Neural progenitor cell (in vitro differentiated cells): ENCODE results near the gene TIPRL.
"Not testable (repeated sequence)": the region's sequence is repeated elsewhere in the genome, so short reads cannot be mapped to it uniquely, and the experiment has no call there.

ENCODE experiments used
- CTCF ChIP-seq: fragments of 200-600 bp; sonication (generic); IDR thresholded peaks from 2 replicates; pipeline ENCODE4 v1.5.1; 2017; ENCODE audit warnings: antibody characterized with exemption, mild to moderate bottlenecking
- EZH2 ChIP-seq: fragments of 200-600 bp; sonication (generic); IDR thresholded peaks from 2 replicates; pipeline ENCODE4 v1.6.1; 2017; ENCODE audit warnings: antibody characterized with exemption, mild to moderate bottlenecking, moderate library complexity
- EZH2phosphoT487 ChIP-seq: fragments of 200-600 bp; sonication (generic); IDR thresholded peaks from 2 replicates; pipeline ENCODE4 v1.6.1; 2017; ENCODE audit warnings: antibody characterized with exemption

DNA sequence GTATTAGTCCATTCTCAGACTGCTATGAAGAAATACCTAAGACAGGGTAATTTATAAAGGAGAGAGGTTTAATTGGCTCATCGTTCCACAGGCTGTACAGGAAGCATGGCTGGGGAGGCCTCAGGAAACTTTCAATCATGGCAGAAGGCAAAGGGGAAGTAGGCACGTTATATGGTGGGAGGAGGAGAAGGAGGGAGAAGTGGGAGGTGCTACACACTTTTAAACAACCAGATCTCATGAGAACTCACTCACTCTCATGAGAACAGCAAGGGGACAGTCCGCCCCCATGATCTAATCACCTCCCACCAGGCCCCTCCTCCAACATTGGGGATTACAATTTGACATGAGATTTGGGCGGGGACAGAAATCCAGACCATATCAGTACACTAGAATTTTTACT, 24.1 kb upstream of the TIPRL start:
- not testable (repeated sequence) for TF ChIP-seq CTCF, EZH2, EZH2phosphoT487
